Breast epithelium (tissue), 3 donors: ENCODE results near the gene CUBN.

Source experiments
- CTCF ChIP-seq, 3 donors: fragments of 450-650 bp; IDR thresholded peaks; one replicate each; pipeline ENCODE4 v1.5.1; 2016 to 2017; ENCODE audit warnings: antibody characterized with exemption in 3 of 3, mild to moderate bottlenecking in 3 of 3, moderate library complexity in 3 of 3
- POLR2A ChIP-seq: fragments of 450-650 bp; IDR thresholded peaks from one replicate; pipeline ENCODE4 v1.6.1; 2016; ENCODE audit warnings: antibody characterized with exemption, mild to moderate bottlenecking, moderate library complexity
- POLR2AphosphoS5 ChIP-seq, 3 donors: sonication (generic); formaldehyde crosslinking; IDR thresholded peaks; one replicate each; pipeline ENCODE4 v1.6.1; 2017; ENCODE audit warnings: antibody characterized with exemption in 3 of 3

GRCh38 chr10:16794005-16794404 is 335.6 kb downstream of the CUBN start:
- no peak for TF ChIP-seq CTCF (IDR thresholded peaks at IDR 0.05)
- TF ChIP-seq POLR2A: no peak
- TF ChIP-seq POLR2AphosphoS5 (IDR thresholded peaks at IDR 0.05): no peak
